GM12892 (cell line): ENCODE measurements around the gene C3orf70.

ENCODE experiments used
- POLR2AphosphoS5 ChIP-seq: IDR thresholded peaks from 2 replicates; pipeline ENCODE4 v1.6.1; 2011; ENCODE audit warnings: low read depth, low read length, control low read depth
- TAF1 ChIP-seq: IDR thresholded peaks from 2 replicates; pipeline ENCODE4 v1.6.1; 2011; ENCODE audit warnings: low read depth, mild to moderate bottlenecking, control low read depth, low read length, borderline replicate concordance

DNA sequence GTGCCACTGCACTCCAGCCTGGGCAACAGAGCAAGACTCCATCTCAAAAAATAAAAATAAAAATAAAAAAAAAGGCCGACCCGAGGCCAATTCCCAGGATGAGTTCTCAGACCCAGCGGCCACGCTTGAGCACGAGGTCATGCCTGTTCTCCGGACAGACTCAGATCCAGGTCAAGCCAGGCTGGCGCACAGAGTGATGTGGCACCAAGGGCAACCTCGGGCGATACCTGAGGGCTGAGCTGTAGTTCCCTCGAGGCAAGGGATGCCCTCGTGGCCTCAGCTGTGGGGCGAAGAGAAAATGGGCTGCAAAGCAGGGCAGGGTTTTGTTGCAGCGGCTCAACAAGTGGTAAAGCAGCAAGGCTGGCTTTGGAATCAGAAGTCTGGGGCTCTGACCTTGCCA lies 77.3 kb downstream of the C3orf70 start:
- no peak for TF ChIP-seq POLR2AphosphoS5
- no peak for TF ChIP-seq TAF1
